Measurements from ENCODE around the gene CCNY. TPM values are rescaled to one million over a fixed set of nuclear protein-coding genes. Genes with fewer than 3 reads are reported as not detected.

CCNY gene
- total RNA-seq, 3 donors from 2014 or later, result 28.7 to 41.0 (median 36.1) TPM

GRCh38 chr10:35409094-35409582 lies 72.8 kb downstream of the CCNY start:
- no peak for DNase-seq (ENCODE audit: low spot score in 2 of 2)
- no peak overlapping the region for H3K27ac ChIP-seq

GRCh38 chr10:35409808-35410207 lies 73.5 kb downstream of the CCNY start:
- peaks cover 0 to 5% of the 10 kb centered on the region in 2 donors for H3K4me1 ChIP-seq
- intact Hi-C loops (cut with DNase I; ENCODE audit: low total_unique reads), result no loop called here
- H3K27me3 ChIP-seq, result no peaks in the 10 kb centered on the region
- no peak overlapping the region for H3K27ac ChIP-seq
- H3K9me3 ChIP-seq, result no peaks in the 10 kb centered on the region
- DNase-seq (ENCODE audit: low spot score in 2 of 2), result no peak
- no peaks in the 10 kb centered on the region for H3K36me3 ChIP-seq
- TF ChIP-seq CTCF (IDR thresholded peaks at IDR 0.05), result no peak
- TF ChIP-seq POLR2AphosphoS5 (IDR thresholded peaks at IDR 0.05), result no peak
- TF ChIP-seq POLR2A (IDR thresholded peaks at IDR 0.05), result no peak
- no peak overlapping the region for H3K4me3 ChIP-seq

More at GRCh38 chr10:35409094-35409582, 72.8 kb downstream of the CCNY start:
- TF ChIP-seq CTCF (IDR thresholded peaks at IDR 0.05) (no peak), POLR2A (IDR thresholded peaks at IDR 0.05) (no peak), POLR2AphosphoS5 (IDR thresholded peaks at IDR 0.05) (no peak)
- Histone ChIP-seq H3K9me3 (no peaks in the 10 kb centered on the region), H3K27me3 (no peaks in the 10 kb centered on the region), H3K4me1 (peaks cover 0 to 5% of the 10 kb centered on the region in 2 donors), H3K4me3 (no peak overlapping the region), H3K36me3 (no peaks in the 10 kb centered on the region)
- intact Hi-C loops (cut with DNase I; ENCODE audit: low total_unique reads), result no loop called here

DNA sequence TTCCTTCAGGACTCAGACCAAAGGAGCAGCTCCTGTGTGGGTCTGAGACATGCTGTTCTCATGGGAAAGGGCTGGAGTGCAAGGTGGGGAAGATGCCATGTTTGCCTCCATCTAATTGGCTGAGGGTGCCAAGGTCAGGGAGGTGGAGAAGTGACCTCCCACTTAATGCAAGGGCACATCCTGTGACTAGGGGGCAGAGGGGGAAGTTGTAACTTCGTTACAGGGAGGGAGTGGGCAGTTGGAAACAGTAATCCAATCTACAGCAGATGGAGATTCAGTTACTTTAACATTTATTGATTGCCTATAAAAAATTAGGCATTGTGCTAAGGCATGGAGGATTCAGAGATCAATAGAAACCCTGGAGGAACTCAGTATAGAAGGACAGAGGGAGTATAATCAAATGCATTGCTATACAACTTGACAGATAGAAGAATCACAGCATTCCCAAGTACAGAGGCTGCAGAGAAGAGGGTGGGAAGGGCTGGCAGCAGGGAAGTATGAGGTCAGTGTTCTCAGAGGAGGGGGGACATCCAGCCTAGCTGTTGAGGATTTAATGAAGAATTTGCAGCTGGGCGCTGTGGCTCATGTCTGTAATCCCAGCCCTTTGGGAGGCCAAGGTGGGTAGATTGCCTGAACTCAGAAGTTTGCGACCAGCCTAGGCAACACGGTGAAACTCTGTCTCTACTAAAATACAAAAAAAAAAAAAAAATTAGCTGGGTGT lies 75.9 kb downstream of the CCNY start:
- Histone ChIP-seq H3K27ac (no peak overlapping the region), H3K27me3 (no peaks in the 10 kb centered on the region), H3K9me3 (no peaks in the 10 kb centered on the region), H3K36me3 (no peaks in the 10 kb centered on the region), H3K4me3 (no peak overlapping the region), H3K4me1 (peaks cover 0 to 5% of the 10 kb centered on the region in 2 donors)
- intact Hi-C loops (cut with DNase I; ENCODE audit: low total_unique reads), result no loop called here
- TF ChIP-seq CTCF (IDR thresholded peaks at IDR 0.05) (no peak), POLR2A (IDR thresholded peaks at IDR 0.05) (no peak), POLR2AphosphoS5 (IDR thresholded peaks at IDR 0.05) (no peak)
- DNase-seq (ENCODE audit: low spot score in 2 of 2), result no peak

GRCh38 chr10:35412900-35413491 lies 76.7 kb downstream of the CCNY start:
- Histone ChIP-seq H3K9me3 (no peaks in the 10 kb centered on the region), H3K4me3 (no peak overlapping the region), H3K27ac (no peak overlapping the region), H3K36me3 (no peaks in the 10 kb centered on the region), H3K27me3 (no peaks in the 10 kb centered on the region), H3K4me1 (peaks cover 0 to 5% of the 10 kb centered on the region in 2 donors)
- intact Hi-C loops (cut with DNase I; ENCODE audit: low total_unique reads), result no loop called here
- TF ChIP-seq POLR2A (IDR thresholded peaks at IDR 0.05) (no peak), POLR2AphosphoS5 (IDR thresholded peaks at IDR 0.05) (no peak), CTCF (IDR thresholded peaks at IDR 0.05) (no peak)
- no peak for DNase-seq (ENCODE audit: low spot score in 2 of 2)
